Measurements from ENCODE around the gene PPP3R1. TPM values are rescaled to one million over a fixed set of nuclear protein-coding genes. Genes with fewer than 3 reads are reported as not detected.

Gene PPP3R1
- total RNA-seq, 2 experiments from 2014 or later, result 80.8 to 93.2 TPM

DNA sequence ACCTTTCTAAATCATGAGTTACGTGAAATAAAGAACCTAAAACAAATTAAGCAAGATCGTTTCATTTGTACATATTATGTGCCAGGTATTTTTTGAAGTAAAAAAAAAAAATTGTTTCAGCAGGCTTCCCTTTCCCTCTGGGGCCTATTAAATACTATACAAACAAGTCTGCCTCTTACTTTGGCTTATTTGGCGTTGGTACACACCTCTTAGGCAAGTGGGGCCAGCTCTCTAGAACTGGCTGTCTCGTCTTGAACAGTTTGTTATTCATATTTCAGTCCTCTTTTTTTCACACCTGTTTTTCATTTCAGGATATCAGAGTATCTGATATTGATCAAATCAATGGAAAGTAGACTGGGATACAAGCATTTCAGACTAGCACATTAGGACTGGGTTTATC lies 27.4 kb upstream of the PPP3R1 start:
- H3K4me1 Mint-ChIP-seq, result no peaks in the 10 kb centered on the region
- H3K36me3 Mint-ChIP-seq, result no peaks in the 10 kb centered on the region
- no peak for DNase-seq
- H3K27me3 Mint-ChIP-seq, result peaks cover 30% of the 10 kb centered on the region
- no peak overlapping the region for H3K4me3 Mint-ChIP-seq
- H3K27ac Mint-ChIP-seq, result no peak overlapping the region
- no peaks in the 10 kb centered on the region for H3K9me3 Mint-ChIP-seq

- Mint-ChIP-seq H3K27me3 (peaks cover 34% of the 10 kb centered on the region), H3K9me3 (no peaks in the 10 kb centered on the region), H3K36me3 (no peaks in the 10 kb centered on the region), H3K4me3 (no peak overlapping the region), H3K4me1 (no peaks in the 10 kb centered on the region), H3K27ac (no peak overlapping the region)
- no peak for DNase-seq
Measured at GRCh38 chr2:68278169-68278568, 25.8 kb upstream of the PPP3R1 start.

DNA sequence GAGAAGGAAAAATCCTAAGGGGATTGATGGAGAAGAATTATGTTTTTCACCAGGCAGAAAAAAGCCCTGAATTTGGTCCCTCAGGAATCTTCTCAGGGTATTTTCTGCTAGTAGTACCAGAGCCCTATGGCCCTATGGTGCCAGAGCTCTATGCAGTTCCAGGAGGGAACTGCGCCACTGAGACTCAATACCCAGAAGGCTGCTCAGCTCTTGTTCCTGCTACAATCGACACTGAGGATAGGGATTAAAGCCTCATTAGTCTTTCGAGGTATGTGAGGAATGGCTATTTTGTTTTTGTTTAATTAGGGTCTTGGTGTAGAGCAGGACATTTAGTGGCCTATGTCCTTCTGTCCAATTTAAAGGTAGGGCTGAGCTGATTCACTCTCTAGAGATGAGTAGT lies 21.7 kb upstream of the PPP3R1 start:
- Mint-ChIP-seq H3K9me3 (no peaks in the 10 kb centered on the region), H3K27me3 (peaks cover 21% of the 10 kb centered on the region), H3K27ac (no peak overlapping the region), H3K36me3 (no peaks in the 10 kb centered on the region), H3K4me3 (no peak overlapping the region), H3K4me1 (no peaks in the 10 kb centered on the region)
- DNase-seq, result no peak

GRCh38 chr2:68272246-68272994 lies 20.1 kb upstream of the PPP3R1 start:
- no peak overlapping the region for H3K4me3 Mint-ChIP-seq
- no peaks in the 10 kb centered on the region for H3K9me3 Mint-ChIP-seq
- no peaks in the 10 kb centered on the region for H3K36me3 Mint-ChIP-seq
- DNase-seq, result no peak
- H3K4me1 Mint-ChIP-seq, result no peaks in the 10 kb centered on the region
- peaks cover 23% of the 10 kb centered on the region for H3K27me3 Mint-ChIP-seq
- no peak overlapping the region for H3K27ac Mint-ChIP-seq

- Mint-ChIP-seq H3K27me3 (peaks cover 8% of the 10 kb centered on the region), H3K36me3 (no peaks in the 10 kb centered on the region), H3K9me3 (no peaks in the 10 kb centered on the region), H3K4me1 (no peaks in the 10 kb centered on the region), H3K27ac (no peak overlapping the region), H3K4me3 (no peak overlapping the region)
- no peak for DNase-seq
Measured at GRCh38 chr2:68266655-68267054, 14.3 kb upstream of the PPP3R1 start.

DNA sequence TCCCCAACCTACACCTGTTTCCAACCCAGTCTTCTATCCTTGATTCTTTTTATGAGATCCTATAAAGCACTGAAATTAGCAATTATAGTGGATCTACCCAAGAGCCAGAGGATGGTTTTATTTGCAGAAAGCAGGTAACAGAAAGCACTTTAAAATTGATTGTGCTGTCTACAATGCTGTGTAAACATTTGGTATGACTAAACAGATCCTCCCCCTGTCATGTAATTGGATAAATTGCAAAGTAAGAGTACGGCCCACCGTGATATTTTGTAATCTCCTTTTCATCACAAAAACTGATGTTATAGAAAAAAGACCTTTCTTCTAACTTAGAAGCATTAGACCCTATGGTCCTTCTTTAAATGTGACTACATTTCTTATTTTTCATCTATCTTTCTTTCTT lies 11.3 kb upstream of the PPP3R1 start:
- Mint-ChIP-seq H3K4me3 (no peak overlapping the region), H3K4me1 (no peaks in the 10 kb centered on the region), H3K27me3 (peaks cover 4% of the 10 kb centered on the region), H3K36me3 (no peaks in the 10 kb centered on the region), H3K9me3 (no peaks in the 10 kb centered on the region), H3K27ac (no peak overlapping the region)
- DNase-seq, result no peak

- H3K36me3 Mint-ChIP-seq, result no peaks in the 10 kb centered on the region
- H3K27me3 Mint-ChIP-seq, result no peaks in the 10 kb centered on the region
- no peak for DNase-seq
- H3K4me3 Mint-ChIP-seq, result no peak overlapping the region
- no peak overlapping the region for H3K27ac Mint-ChIP-seq
- no peaks in the 10 kb centered on the region for H3K9me3 Mint-ChIP-seq
- H3K4me1 Mint-ChIP-seq, result peaks cover 22% of the 10 kb centered on the region
Measured at GRCh38 chr2:68258851-68259250, 6.5 kb upstream of the PPP3R1 start.

- no peak overlapping the region for H3K27ac Mint-ChIP-seq
- DNase-seq, result no peak
- H3K27me3 Mint-ChIP-seq, result no peaks in the 10 kb centered on the region
- H3K9me3 Mint-ChIP-seq, result no peaks in the 10 kb centered on the region
- peaks cover 22% of the 10 kb centered on the region for H3K4me1 Mint-ChIP-seq
- H3K36me3 Mint-ChIP-seq, result peaks cover 3% of the 10 kb centered on the region
- H3K4me3 Mint-ChIP-seq, result no peak overlapping the region
Measured at GRCh38 chr2:68256093-68256450, 3.7 kb upstream of the PPP3R1 start.

- no peaks in the 10 kb centered on the region for H3K9me3 Mint-ChIP-seq
- H3K27me3 Mint-ChIP-seq, result no peaks in the 10 kb centered on the region
- H3K4me3 Mint-ChIP-seq, result peak overlapping the region; percentile 90
- peak overlapping the region; percentile 94 for H3K27ac Mint-ChIP-seq
- peaks cover 16% of the 10 kb centered on the region for H3K36me3 Mint-ChIP-seq
- peaks cover 32% of the 10 kb centered on the region for H3K4me1 Mint-ChIP-seq
- DNase-seq, result peak; percentile 13
Measured at GRCh38 chr2:68253219-68254068, 1.1 kb upstream of the PPP3R1 start.

GRCh38 chr2:68251855-68252399 lies 405 bp downstream of the PPP3R1 start:
- no peaks in the 10 kb centered on the region for H3K9me3 Mint-ChIP-seq

DNA sequence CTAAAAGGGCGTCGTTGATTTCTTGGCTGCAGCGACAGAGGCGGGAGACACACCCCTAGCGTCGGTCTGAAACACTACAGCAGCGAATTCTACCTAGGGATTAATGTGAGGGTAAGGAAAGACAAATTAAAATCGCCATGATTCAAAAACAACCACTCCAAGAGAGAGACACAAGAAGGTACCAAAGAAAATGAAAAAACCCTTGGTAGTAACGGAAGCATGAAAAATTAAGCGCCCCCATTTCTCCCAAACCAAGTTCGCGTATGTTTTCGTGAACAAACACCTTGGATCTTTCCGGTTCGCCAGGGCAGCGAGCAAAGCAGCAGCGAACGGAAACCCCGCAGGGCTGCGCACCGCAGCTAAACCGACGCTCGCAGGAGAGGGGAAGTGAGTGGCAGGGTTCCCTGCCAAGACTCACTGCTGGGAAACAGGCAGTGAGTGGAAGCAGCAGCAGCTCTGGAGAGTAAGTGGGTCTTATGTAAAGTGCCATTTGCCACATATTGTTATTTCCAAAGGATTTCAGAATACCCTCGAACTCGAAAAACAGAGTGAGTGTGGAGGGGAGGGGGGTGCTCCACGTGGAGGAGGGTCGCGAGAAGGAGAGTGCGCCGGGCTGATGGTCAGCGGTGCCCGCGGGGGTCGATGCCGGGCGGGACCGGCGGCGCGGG lies 1.0 kb downstream of the PPP3R1 start:
- peaks cover 28% of the 10 kb centered on the region for H3K4me1 Mint-ChIP-seq

More at GRCh38 chr2:68251855-68252399, 405 bp downstream of the PPP3R1 start:
- Mint-ChIP-seq H3K4me1 (peaks cover 32% of the 10 kb centered on the region), H3K27me3 (no peaks in the 10 kb centered on the region), H3K36me3 (peaks cover 16% of the 10 kb centered on the region), H3K4me3 (peak overlapping the region; percentile 97), H3K27ac (peak overlapping the region; percentile 95)
- DNase-seq, result peak; percentile 50

DNA sequence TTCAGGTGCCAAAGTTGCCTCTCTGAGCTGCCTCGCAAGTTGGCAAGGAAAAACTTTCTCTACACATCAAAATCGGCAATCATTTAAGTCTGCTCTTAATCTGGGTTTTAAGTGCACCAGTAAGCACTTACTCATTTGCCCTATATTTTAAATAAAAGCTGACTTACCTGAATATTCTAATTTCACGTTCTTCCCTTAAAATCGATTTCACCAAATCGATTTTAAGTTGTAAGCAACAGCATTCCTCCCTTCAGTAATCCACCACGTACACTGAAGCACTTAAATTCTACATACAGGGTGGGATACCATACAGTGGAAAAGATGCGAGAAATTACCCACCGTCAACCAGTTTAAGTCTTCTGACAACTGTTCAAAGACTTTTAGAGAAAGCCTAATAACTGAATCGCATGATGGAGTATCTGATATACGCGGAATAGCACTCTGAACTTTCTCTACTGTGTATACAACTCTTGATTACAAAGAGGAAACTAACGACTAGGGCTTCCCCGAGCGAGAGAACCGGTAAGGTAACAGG lies 1.6 kb downstream of the PPP3R1 start:
- no peak for DNase-seq
- H3K9me3 Mint-ChIP-seq, result no peaks in the 10 kb centered on the region
- H3K27me3 Mint-ChIP-seq, result no peaks in the 10 kb centered on the region
- H3K4me1 Mint-ChIP-seq, result peaks cover 24% of the 10 kb centered on the region
- H3K27ac Mint-ChIP-seq, result peak overlapping the region; percentile 100
- peaks cover 16% of the 10 kb centered on the region for H3K36me3 Mint-ChIP-seq
- peak overlapping the region; percentile 97 for H3K4me3 Mint-ChIP-seq

More for the DNA sequence above, 1.0 kb downstream of the PPP3R1 start:
- no peaks in the 10 kb centered on the region for H3K9me3 Mint-ChIP-seq
- H3K27me3 Mint-ChIP-seq, result no peaks in the 10 kb centered on the region
- peak overlapping the region; percentile 100 for H3K27ac Mint-ChIP-seq
- peak; percentile 69 for DNase-seq
- H3K4me3 Mint-ChIP-seq, result peak overlapping the region; percentile 97
- peaks cover 16% of the 10 kb centered on the region for H3K36me3 Mint-ChIP-seq

DNA sequence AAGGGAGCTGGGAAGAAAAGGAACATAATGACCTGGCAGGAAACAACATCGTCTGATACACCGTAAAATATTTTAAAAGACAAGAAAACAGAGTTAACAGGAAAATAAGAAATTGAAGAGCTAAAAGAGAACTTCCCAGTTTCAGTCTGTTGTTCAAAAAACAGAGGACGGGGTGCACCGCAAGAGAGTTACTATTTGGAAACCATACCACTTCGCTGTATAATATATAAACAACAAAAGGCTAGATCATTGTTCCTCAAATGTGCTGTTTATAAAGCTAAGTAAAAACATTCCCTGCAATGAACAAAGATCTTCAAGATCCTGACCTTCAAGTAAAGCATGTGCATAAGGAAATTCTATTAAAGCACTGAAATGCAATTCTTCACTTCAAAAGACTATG lies 2.1 kb downstream of the PPP3R1 start:
- Mint-ChIP-seq H3K9me3 (no peaks in the 10 kb centered on the region), H3K27me3 (no peaks in the 10 kb centered on the region), H3K36me3 (peaks cover 16% of the 10 kb centered on the region), H3K4me1 (peaks cover 20% of the 10 kb centered on the region), H3K4me3 (peak overlapping the region; percentile 97), H3K27ac (peak overlapping the region; percentile 100)
- DNase-seq, result no peak

GRCh38 chr2:68248806-68249205 lies 3.5 kb downstream of the PPP3R1 start:
- H3K4me3 Mint-ChIP-seq, result no peak overlapping the region
- no peak overlapping the region for H3K27ac Mint-ChIP-seq
- DNase-seq, result no peak
- no peaks in the 10 kb centered on the region for H3K27me3 Mint-ChIP-seq
- H3K36me3 Mint-ChIP-seq, result peaks cover 16% of the 10 kb centered on the region
- H3K4me1 Mint-ChIP-seq, result peaks cover 10% of the 10 kb centered on the region
- H3K9me3 Mint-ChIP-seq, result no peaks in the 10 kb centered on the region

GRCh38 chr2:68248361-68248760 lies 4.0 kb downstream of the PPP3R1 start:
- H3K4me1 Mint-ChIP-seq, result peaks cover 10% of the 10 kb centered on the region
- H3K27ac Mint-ChIP-seq, result no peak overlapping the region
- no peaks in the 10 kb centered on the region for H3K27me3 Mint-ChIP-seq
- no peak overlapping the region for H3K4me3 Mint-ChIP-seq
- H3K9me3 Mint-ChIP-seq, result no peaks in the 10 kb centered on the region
- no peak for DNase-seq
- peaks cover 16% of the 10 kb centered on the region for H3K36me3 Mint-ChIP-seq

All from activated naive CD8-positive, alpha-beta T cell treated with anti-CD3 and anti-CD28 coated beads for 36 hours (primary cell).